HEK293 (cell line): ENCODE measurements around the gene TLCD3B.

Experiments used
- CTCF ChIA-PET: fragments of 350-600 bp; formaldehyde crosslinking; extraction: SDS; loops from one replicate; lab custom pipeline; 2021; ENCODE audit warnings: antibody characterized with exemption; lab: Yijun Ruan, JAX
- POLR2A ChIA-PET: fragments of 300-600 bp; formaldehyde crosslinking; extraction: SDS; loops from one replicate; lab custom pipeline; 2020; ENCODE audit warnings: antibody characterized with exemption, inconsistent platforms; lab: Yijun Ruan, JAX
- H3K27ac ChIP-seq: fragments of 200-500 bp; sonication (Bioruptor generic); 2 replicates; pipeline ENCODE4 v1.5.1; 2014; ENCODE audit warnings: low read depth, low read length, control low read depth, inconsistent platforms; ENCODE audit errors: extremely low read depth
- H3K36me3 ChIP-seq, 2 experiments: fragments of 200-500 bp in 1 of 2; sonication (Bioruptor generic) in 1 of 2; 1 replicate in 1 of 2; 2 replicates in 1 of 2; pipeline ENCODE4 v1.5.1; 2014 to 2017; ENCODE audit warnings: inconsistent platforms in 2 of 2, low read length in 2 of 2; ENCODE audit not compliant: control insufficient read depth in 2 of 2, insufficient read depth in 1 of 2
- H3K4me1 ChIP-seq: fragments of 200-500 bp; sonication (Bioruptor generic); 2 replicates; pipeline ENCODE4 v1.5.1; 2014; ENCODE audit warnings: mild to moderate bottlenecking, low read length, inconsistent platforms; ENCODE audit not compliant: control insufficient read depth, insufficient read depth
- H3K4me3 ChIP-seq: 2 replicates; pipeline ENCODE4 v1.5.1; 2011; ENCODE audit warnings: low read depth, mild to moderate bottlenecking, control low read depth, low read length, moderate library complexity
- H3K9me3 ChIP-seq: fragments of 200-500 bp; sonication (Bioruptor generic); 2 replicates; pipeline ENCODE4 v1.5.1; 2014; ENCODE audit warnings: low read depth, low read length, inconsistent platforms; ENCODE audit not compliant: control insufficient read depth, insufficient read depth
- CTCF ChIP-seq: fragments of 450-650 bp; formaldehyde crosslinking; IDR thresholded peaks from 2 replicates; pipeline ENCODE4 v1.5.1; 2016; ENCODE audit warnings: missing biosample characterization, missing genetic modification characterization
- ELK4 ChIP-seq: IDR thresholded peaks from 2 replicates; pipeline ENCODE4 v1.6.1; 2011; ENCODE audit warnings: mild to moderate bottlenecking, low read depth, low read length, borderline replicate concordance
- GLIS2 ChIP-seq: fragments of 450-650 bp; formaldehyde crosslinking; IDR thresholded peaks from 2 replicates; pipeline ENCODE4 v1.5.1; 2016; ENCODE audit warnings: missing biosample characterization, missing genetic modification characterization
- HIC1 ChIP-seq: fragments of 450-650 bp; formaldehyde crosslinking; IDR thresholded peaks from 2 replicates; pipeline ENCODE4 v1.5.1; 2016; ENCODE audit warnings: missing biosample characterization, missing genetic modification characterization
- KLF10 ChIP-seq: fragments of 450-650 bp; IDR thresholded peaks from 2 replicates; pipeline ENCODE4 v1.5.1; 2018; ENCODE audit warnings: missing biosample characterization, mild to moderate bottlenecking, missing genetic modification characterization
- KLF8 ChIP-seq: fragments of 450-650 bp; formaldehyde crosslinking; IDR thresholded peaks from 2 replicates; pipeline ENCODE4 v1.5.1; 2016; ENCODE audit warnings: missing biosample characterization, missing genetic modification characterization
- PATZ1 ChIP-seq: fragments of 450-650 bp; formaldehyde crosslinking; IDR thresholded peaks from 2 replicates; pipeline ENCODE4 v1.5.1; 2016; ENCODE audit warnings: missing biosample characterization, missing genetic modification characterization
- ZBTB17 ChIP-seq: fragments of 450-650 bp; formaldehyde crosslinking; IDR thresholded peaks from 2 replicates; pipeline ENCODE4 v1.5.1; 2016; ENCODE audit warnings: missing biosample characterization, missing genetic modification characterization
- ZBTB44 ChIP-seq: fragments of 450-650 bp; IDR thresholded peaks from 2 replicates; pipeline ENCODE4 v1.5.1; 2018; ENCODE audit warnings: missing biosample characterization, mild to moderate bottlenecking, missing genetic modification characterization
- ZNF19 ChIP-seq: fragments of 450-650 bp; formaldehyde crosslinking; IDR thresholded peaks from 2 replicates; pipeline ENCODE4; 2016; ENCODE audit warnings: missing biosample characterization, missing genetic modification characterization, low read depth
- ZNF214 ChIP-seq: fragments of 450-650 bp; formaldehyde crosslinking; IDR thresholded peaks from 2 replicates; pipeline ENCODE4 v1.5.1; 2017; ENCODE audit warnings: missing biosample characterization, mild to moderate bottlenecking, missing genetic modification characterization, borderline replicate concordance
- ZNF23 ChIP-seq: fragments of 450-650 bp; formaldehyde crosslinking; IDR thresholded peaks from 2 replicates; pipeline ENCODE4 v1.5.1; 2016; ENCODE audit warnings: missing biosample characterization, missing genetic modification characterization, borderline replicate concordance
- ZNF571 ChIP-seq: fragments of 450-650 bp; formaldehyde crosslinking; IDR thresholded peaks from 2 replicates; pipeline ENCODE4 v1.5.0; 2017; ENCODE audit warnings: missing biosample characterization, missing genetic modification characterization
- ZNF645 ChIP-seq: fragments of 450-650 bp; formaldehyde crosslinking; IDR thresholded peaks from 2 replicates; pipeline ENCODE4; 2016; ENCODE audit warnings: missing biosample characterization, missing genetic modification characterization
- ZNF654 ChIP-seq: fragments of 450-650 bp; formaldehyde crosslinking; IDR thresholded peaks from 2 replicates; pipeline ENCODE4 v1.5.1; 2016; ENCODE audit warnings: low read depth, missing biosample characterization, missing genetic modification characterization
- ZNF704 ChIP-seq: fragments of 450-650 bp; formaldehyde crosslinking; IDR thresholded peaks from 2 replicates; pipeline ENCODE4 v1.5.1; 2016; ENCODE audit warnings: missing biosample characterization, missing genetic modification characterization
- ZNF76 ChIP-seq: fragments of 450-650 bp; formaldehyde crosslinking; IDR thresholded peaks from 2 replicates; pipeline ENCODE4; 2016; ENCODE audit warnings: low read depth, missing biosample characterization, missing genetic modification characterization, borderline replicate concordance
- ZNF843 ChIP-seq: fragments of 450-650 bp; formaldehyde crosslinking; IDR thresholded peaks from 2 replicates; pipeline ENCODE4 v1.5.1; 2016; ENCODE audit warnings: missing biosample characterization, missing genetic modification characterization
- ZSCAN30 ChIP-seq: fragments of 450-650 bp; IDR thresholded peaks from 2 replicates; pipeline ENCODE4 v1.5.1; 2018; ENCODE audit warnings: missing biosample characterization, mild to moderate bottlenecking, missing genetic modification characterization, moderate library complexity
- ZSCAN4 ChIP-seq: fragments of 450-650 bp; formaldehyde crosslinking; IDR thresholded peaks from 2 replicates; pipeline ENCODE4 v1.5.1; 2017; ENCODE audit warnings: missing biosample characterization, missing genetic modification characterization
- ZXDB ChIP-seq: fragments of 450-650 bp; formaldehyde crosslinking; IDR thresholded peaks from 2 replicates; pipeline ENCODE4 v1.5.1; 2016; ENCODE audit warnings: missing biosample characterization, missing genetic modification characterization

Gene TLCD3B

GRCh38 chr16:30006095-30006473, 25.0 kb downstream of the TLCD3B start (continued):
- TF ChIP-seq ELK4, result no peak

- POLR2A ChIA-PET, result interaction anchor here (0.6 to 2.0 kb wide), 6 partner anchors 9 to 719 kb away, joined by 3 to 9 read pairs (median 6); no protein-coding TSS in a partner anchor
- no peaks in the 10 kb centered on the region for H3K4me1 ChIP-seq
- H3K4me3 ChIP-seq, result no peak overlapping the region
- CTCF ChIA-PET, result interaction anchor here (0.5 to 2.1 kb wide), 10 partner anchors 9 to 257 kb away, joined by 3 to 12 read pairs (median 4); partner anchors contain the start of gene INO80E
- H3K27ac ChIP-seq, result no peak overlapping the region
- H3K36me3 ChIP-seq, result peaks cover 0 to 58% of the 10 kb centered on the region in 2 experiments; a peak in 2 of 3 replicates
- no peaks in the 10 kb centered on the region for H3K9me3 ChIP-seq
- TF ChIP-seq KLF10 (tag by site-specific recombination) (no peak), ZNF76 (tag by site-specific recombination) (no peak), ZNF654 (tag by site-specific recombination) (peak; percentile 25; the same call in 1 of the 2 replicates), HIC1 (tag by site-specific recombination) (peak; percentile 48; the same call in 1 of the 2 replicates), GLIS2 (tag by site-specific recombination) (no peak), ZNF645 (tag by site-specific recombination) (no peak), ZBTB44 (tag by site-specific recombination) (no peak), ZNF19 (tag by site-specific recombination) (no peak), ZXDB (tag by site-specific recombination) (peak; percentile 85), ZNF571 (tag by site-specific recombination) (no peak), KLF8 (tag by site-specific recombination) (peak; percentile 45; the same call in 1 of the 2 replicates), ZNF843 (no peak), ZBTB17 (tag by site-specific recombination) (no peak), PATZ1 (peak; percentile 75), ZNF23 (no peak), ZNF704 (no peak), ZSCAN30 (tag by site-specific recombination) (no peak), CTCF (peak; percentile 60; the same call in 1 of the 2 replicates), ZNF214 (no peak), ZSCAN4 (tag by site-specific recombination) (no peak)
Observed at GRCh38 chr16:30005341-30006094, 25.6 kb downstream of the TLCD3B start.
